DMS79 treated with DMSO at 0.1 percent for 48 hours (cell line): ENCODE results near the gene CHRNA4.
A peak's percentile ranks its signal among the peaks of the same experiment; 100 is the strongest.

ENCODE experiments used
- DNase-seq: peaks from one replicate; lab custom pipeline; 2025; lab: John Stamatoyannopoulos, UW

Gene CHRNA4

GRCh38 chr20:63334356-63334755 is 26.8 kb downstream of the CHRNA4 start:
- DNase-seq = no peak

- DNase-seq = peak; percentile 31
Observed at GRCh38 chr20:63333241-63333836, 27.8 kb downstream of the CHRNA4 start.

DNA sequence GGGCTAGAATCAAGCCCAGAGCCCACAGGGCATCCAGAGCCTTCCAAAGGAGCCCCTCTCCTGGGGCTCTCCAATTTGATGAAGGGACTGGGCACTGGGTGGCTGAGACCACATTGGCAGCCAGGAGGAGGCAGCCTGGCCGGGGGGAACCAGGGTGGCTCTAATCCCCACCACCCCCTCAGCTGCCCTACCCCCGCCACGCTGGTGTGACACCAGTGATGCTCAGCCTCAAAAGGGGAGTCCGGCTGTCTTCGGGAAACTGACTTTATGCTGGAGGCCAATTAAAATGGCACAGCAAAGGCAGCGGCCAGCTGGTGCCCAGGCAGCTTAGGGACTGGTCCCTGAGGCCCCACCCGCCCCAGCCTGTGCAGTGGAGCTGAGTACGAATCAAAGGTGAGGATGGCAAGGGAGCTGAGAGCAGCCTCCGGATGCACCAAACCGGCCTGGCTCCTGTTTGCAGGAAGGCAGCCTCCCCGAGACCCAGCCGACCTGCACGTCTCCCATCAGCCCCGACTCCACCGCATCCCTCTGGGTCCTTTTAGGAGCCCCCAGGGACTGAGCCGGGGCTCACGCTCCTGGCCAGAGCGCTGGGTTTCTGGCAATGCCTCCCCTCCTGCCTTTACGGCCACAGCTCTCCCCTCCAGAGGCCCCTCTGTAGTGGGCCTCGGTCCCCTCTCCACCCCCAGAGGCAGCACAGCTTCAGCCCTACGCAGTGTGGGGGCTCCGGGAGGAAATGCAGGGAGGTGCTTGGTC is 28.5 kb downstream of the CHRNA4 start:
- DNase-seq = no peak

DNA sequence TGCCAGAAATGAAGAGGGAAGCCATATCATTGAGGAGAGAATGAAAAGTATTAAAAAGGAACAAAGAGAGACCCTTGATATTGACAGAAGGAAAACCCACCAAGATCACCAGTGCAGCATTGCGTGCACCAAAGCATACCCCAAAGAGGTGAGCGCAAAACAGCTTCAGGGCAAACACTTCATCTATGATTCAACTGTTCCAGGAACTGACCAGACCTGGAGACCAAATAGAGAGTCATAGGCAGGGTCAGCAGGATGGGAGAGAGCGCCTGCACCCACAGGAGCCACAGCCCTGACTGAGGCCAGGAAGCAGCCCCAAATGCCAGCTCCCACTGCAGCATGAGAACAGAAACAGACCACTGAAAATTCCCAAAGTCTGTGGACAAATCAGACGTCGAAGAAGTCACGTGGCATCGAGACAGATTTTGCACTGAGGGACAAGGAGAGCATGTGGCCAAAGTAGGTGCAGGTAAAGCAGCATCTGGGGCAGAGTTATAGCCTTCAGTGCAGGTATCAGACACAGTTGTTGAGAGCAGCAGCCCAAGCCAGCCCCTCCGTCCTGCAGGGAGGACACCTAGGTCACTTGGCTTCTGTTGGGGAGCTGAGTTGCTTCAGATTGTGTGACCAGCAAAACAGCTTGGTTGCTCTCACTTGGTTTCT is 29.3 kb downstream of the CHRNA4 start:
- DNase-seq = no peak

DNA sequence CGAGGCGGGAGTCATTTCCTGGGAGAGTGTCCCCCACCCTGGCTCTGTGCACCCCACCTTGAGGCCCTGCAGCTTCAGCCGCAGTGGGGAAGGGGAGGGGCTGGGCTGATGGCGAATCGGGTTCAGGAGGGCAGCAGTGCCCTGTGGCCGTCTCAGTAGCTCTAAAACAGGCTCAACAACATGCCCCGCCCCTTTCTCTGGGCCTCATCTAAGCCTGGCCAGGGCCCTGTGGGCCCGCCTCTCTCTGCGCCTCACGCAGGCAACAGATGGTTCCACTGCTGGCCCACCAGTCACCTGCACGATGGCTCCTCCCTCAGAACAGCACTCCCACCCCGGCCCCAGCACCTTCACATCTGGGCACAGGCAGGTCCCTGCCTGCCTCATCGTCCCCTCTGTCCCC is 30.2 kb downstream of the CHRNA4 start:
- DNase-seq = no peak

- no peak for DNase-seq
Observed at GRCh38 chr20:63330084-63330760, 30.9 kb downstream of the CHRNA4 start.

DNA sequence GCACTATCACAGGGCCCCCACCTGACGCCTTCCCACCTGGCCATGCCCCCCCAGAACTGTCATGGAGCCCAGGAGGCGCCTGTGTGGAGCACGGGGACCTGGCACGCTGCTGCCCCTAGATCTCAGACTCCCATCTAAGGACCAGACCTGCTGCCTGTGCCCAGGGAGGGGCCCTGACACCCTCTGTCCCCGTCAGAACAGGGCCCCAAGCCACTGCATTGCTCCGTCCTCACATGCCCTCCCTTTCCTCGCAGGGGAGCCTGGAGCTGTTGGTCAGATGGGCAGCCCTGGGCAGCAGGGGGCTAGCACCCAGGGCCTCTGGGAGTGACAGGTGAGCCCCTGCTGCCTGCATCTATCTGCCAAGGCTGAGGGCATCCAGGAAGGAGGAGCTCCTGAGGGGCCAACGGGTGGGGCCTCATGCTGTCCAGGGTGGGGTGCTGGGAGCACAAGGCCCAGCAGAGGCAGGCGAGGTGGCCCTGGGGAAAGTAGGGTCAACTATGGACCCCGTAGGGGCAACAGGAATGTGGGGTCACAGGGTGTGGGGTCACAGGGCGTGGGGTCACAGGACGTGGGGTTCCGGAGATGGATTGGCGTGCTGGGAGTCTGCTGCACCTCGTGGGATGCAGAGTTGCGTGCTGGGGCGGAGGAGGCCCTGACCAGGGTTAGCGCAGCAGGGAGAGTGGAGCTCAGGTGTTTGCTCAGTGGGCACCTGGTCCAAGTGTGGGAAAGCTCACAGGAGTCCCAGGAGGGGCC is 31.6 kb downstream of the CHRNA4 start:
- no peak for DNase-seq

DNA sequence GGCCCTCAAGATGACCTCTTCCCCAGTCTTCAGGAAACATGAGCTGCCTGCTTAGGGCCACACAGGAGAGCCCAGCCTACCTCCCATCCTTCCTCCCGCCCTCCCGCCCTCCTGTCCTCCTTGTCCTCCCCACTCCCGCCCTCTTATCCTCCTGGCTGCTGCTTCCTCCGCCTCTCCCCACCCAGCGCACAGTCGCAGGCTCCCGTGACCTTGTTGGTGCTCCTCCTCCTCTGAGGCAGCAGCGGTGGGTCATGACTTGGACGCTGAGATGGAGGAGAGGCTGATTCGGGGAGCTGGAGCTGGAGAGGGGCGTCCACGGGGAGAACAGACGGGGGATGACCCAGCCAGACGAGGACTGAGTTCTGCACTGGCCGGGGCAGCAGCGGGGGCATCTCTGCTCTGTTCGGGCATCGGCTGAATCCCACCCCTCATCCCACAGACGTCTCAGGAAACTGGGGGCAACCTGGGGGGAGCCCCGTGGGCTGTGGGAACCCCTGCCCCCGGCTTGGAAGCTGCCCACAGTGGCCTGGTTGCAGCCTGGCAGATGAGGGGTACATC is 32.4 kb downstream of the CHRNA4 start:
- DNase-seq = no peak

DNA sequence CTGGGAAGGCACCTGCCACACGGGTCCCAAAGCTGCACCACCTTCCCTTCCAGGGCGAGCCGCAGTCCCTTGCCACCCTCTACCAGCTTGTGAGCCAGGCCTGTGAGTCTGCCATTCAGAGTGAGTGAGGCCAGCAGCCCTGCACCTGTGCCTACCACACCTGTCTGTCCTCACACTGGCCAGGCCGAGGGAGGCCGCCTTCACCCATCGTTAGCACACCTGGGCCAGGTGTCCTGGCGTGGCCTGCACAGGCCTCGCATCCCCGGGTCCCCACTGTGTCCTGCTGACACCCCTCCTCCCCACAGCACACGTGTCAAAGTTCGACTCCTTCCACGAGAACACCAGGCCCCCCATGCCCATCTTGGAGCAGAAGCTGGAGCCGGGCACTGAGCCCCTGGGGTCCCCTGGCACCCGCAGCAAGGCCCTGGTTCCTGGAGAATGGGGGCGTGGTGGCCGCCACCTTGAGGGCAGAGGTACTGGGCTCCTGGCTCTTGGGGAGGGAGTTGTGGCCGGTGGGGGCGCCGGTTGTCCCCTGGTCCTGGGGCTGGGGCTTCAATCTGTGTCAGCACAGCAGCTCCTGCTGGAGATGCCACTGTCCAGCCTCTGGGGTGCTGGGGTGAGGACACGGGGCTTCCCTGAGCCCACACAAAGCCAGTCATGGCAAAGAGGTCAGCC is 33.0 kb downstream of the CHRNA4 start:
- DNase-seq = no peak

GRCh38 chr20:63327231-63327745 is 33.9 kb downstream of the CHRNA4 start:
- DNase-seq = no peak

GRCh38 chr20:63326314-63327230 is 34.6 kb downstream of the CHRNA4 start:
- DNase-seq = no peak

- no peak for DNase-seq
Observed at GRCh38 chr20:63325554-63326313, 35.4 kb downstream of the CHRNA4 start.

GRCh38 chr20:63325021-63325471 is 36.1 kb downstream of the CHRNA4 start:
- DNase-seq = no peak

DNA sequence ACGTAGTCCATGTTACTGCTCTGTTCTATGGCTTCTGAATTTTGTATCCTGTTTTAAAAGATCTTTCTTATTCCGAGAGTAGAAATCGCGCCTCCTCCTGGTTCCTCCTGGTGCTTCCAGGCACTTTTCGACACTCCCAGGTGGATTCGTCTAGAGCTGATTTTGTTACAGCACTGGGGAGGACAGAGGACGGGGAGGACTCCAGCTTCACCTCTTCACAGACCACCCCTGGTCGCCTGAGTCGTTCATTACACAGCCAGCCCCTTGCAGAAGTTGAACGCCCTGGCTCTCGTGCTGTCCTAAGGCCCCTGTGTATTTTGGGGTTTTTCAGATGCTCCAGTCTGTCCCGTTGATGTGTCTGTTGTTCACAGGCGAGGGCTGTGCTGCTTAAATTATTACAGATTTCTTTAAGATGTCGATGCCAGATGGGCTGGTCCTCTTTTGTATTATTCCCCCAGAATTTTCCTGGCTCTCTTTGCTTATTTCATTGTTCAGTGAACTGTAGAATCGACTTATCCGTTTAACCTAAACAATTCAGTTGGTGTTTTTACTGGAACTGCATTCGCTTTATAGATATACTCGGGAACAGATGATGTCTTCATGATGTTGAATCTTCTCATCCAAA is 37.7 kb downstream of the CHRNA4 start:
- no peak for DNase-seq

GRCh38 chr20:63322933-63323273 is 38.2 kb downstream of the CHRNA4 start:
- DNase-seq = no peak

- no peak for DNase-seq
Observed at GRCh38 chr20:63322146-63322932, 38.8 kb downstream of the CHRNA4 start.

DNA sequence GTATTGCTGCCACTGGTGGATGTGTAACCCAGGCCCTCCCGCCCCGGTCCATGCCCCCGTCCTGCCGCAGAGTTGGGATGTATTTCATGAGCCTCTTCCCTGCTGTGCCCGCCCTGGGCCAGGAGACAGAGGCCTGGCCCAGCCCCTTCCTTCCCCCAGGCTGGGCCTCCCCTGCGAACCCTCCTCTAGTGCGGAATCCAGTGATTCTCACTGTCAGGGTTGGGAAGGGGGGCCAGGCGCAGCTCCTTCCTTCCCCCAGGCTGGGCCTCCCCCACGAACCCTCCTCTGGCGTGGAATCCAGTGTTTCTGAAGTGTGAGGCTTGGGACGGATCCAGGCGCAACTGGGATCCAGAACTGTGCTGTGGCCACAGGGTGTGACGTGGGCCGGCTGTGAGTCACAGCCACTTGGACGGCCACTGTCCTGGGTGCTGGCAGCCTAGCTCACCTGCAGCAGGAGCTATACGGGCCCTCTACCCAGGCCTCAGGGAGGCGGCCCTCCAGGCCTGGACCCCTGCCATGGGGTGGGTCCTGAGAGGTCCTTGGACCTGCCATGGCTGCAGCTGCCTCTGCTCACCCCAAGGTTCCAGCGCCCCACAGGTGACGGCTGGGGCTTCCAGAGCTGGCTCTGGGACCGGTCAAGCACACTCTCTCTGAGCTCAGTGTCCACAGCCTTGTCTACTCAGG is 39.9 kb downstream of the CHRNA4 start:
- DNase-seq = no peak
